ENCODE results near the gene MTF2.

- TF ChIP-seq POLR2AphosphoS5 (IDR thresholded peaks at IDR 0.05; ENCODE audit: borderline replicate concordance, low read depth, low read length) = no peak
- TF ChIP-seq EZH2 (IDR thresholded peaks at IDR 0.05) = no peak
Observed at GRCh38 chr1:93132638-93133037, 53.6 kb downstream of the MTF2 start.
